ENCODE measurements around the gene FOXO4. TPM values are rescaled to one million over a fixed set of nuclear protein-coding genes. Genes with fewer than 3 reads are reported as not detected.
A peak's percentile ranks its signal among the peaks of the same experiment; 100 is the strongest.

The FOXO4 gene
- total and polyA plus RNA-seq, 2 experiments from 2014 or later, result 8.0 to 31.4 TPM

DNA sequence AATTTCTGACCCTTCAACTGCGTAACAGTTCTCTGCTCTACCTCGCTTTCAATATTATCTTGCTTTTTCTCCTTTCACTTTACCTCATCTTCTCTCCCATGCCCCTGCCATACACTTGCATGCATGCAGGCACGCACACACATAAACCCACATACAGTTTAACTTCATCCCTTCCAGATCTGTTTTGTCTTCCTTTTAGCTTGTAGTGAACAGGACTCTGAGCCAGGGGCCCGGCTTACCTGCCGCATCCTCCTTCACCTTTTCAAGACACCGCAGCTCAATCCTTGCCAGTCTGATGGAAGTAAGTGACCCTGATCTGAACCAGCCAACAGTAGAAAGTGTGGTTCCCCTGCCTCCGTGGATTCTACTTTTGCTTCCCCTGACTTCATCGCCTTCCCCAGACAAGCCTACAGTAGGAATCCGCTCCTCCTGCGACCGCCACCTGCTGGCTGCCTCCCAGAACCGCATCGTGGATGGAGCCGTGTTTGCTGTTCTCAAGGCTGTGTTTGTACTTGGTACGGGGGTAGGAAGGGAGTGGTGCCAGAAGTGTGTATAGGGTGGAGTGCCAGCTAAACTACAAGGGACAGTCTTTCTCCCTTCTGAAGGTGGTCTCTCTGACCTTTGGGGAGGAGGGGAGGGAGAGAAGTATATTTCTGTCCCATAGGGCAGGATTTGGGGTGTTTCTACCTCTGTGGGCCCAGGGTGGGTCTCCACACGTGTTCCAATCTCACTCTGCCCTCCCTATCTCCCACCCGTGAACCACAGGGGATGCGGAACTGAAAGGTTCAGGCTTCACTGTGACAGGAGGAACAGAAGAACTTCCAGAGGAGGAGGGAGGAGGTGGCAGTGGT lies 33.5 kb downstream of the FOXO4 start:
- H3K27ac ChIP-seq (ENCODE audit: low read depth), result no peak overlapping the region
- no peaks in the 10 kb centered on the region for H3K4me1 ChIP-seq (ENCODE audit: insufficient read depth)
- ATAC-seq (peak; percentile 93), DNase-seq (ENCODE audit: low spot score) (peak; percentile 64)
- no peaks in the 10 kb centered on the region for H3K9me3 Mint-ChIP-seq
- H3K4me2 ChIP-seq, result no peak overlapping the region
- H3F3A ChIP-seq (replicated peaks; ENCODE audit: low read depth), result no peaks in the 10 kb centered on the region
- no peaks in the 10 kb centered on the region for H3K27me3 ChIP-seq (ENCODE audit: insufficient read depth)
- H3K36me3 ChIP-seq (ENCODE audit: insufficient read depth), result 0 out of 2 replicates have a peak, but pooled peaks cover 4% of the 10 kb centered on the region
- H4K20me1 ChIP-seq (replicated peaks; ENCODE audit: insufficient read depth), result no peaks in the 10 kb centered on the region
- H3K4me3 Mint-ChIP-seq, result no peak overlapping the region
- no peaks in the 10 kb centered on the region for H3K79me2 ChIP-seq (replicated peaks; ENCODE audit: insufficient read depth)
- peaks cover 10% of the 10 kb centered on the region for H3K27me3 Mint-ChIP-seq (ENCODE audit: insufficient read depth, low read depth, poor library complexity)
- no peak overlapping the region for H2AFZ ChIP-seq
- no peak overlapping the region for H3K4me3 ChIP-seq
- H3K36me3 Mint-ChIP-seq (ENCODE audit: low read depth), result peaks cover 81% of the 10 kb centered on the region
- no peaks in the 10 kb centered on the region for H3K9me2 ChIP-seq (ENCODE audit: insufficient read depth)
- H3K4me1 Mint-ChIP-seq, result peaks cover 7% of the 10 kb centered on the region; the same call in 2 of the 3 replicates
- H3K27ac Mint-ChIP-seq, result no peak overlapping the region
- no peak for TF ChIP-seq CREB1 (CRISPR knock-in tag; IDR thresholded peaks at IDR 0.05; ENCODE audit: low read depth)
- TF ChIP-seq, protein P1, sequence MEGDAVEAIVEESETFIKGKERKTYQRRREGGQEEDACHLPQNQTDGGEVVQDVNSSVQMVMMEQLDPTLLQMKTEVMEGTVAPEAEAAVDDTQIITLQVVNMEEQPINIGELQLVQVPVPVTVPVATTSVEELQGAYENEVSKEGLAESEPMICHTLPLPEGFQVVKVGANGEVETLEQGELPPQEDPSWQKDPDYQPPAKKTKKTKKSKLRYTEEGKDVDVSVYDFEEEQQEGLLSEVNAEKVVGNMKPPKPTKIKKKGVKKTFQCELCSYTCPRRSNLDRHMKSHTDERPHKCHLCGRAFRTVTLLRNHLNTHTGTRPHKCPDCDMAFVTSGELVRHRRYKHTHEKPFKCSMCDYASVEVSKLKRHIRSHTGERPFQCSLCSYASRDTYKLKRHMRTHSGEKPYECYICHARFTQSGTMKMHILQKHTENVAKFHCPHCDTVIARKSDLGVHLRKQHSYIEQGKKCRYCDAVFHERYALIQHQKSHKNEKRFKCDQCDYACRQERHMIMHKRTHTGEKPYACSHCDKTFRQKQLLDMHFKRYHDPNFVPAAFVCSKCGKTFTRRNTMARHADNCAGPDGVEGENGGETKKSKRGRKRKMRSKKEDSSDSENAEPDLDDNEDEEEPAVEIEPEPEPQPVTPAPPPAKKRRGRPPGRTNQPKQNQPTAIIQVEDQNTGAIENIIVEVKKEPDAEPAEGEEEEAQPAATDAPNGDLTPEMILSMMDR (conservative IDR thresholded peaks at IDR 0.05; ENCODE audit: low read depth in 2 of 2), result peak; percentile 75 to 84

DNA sequence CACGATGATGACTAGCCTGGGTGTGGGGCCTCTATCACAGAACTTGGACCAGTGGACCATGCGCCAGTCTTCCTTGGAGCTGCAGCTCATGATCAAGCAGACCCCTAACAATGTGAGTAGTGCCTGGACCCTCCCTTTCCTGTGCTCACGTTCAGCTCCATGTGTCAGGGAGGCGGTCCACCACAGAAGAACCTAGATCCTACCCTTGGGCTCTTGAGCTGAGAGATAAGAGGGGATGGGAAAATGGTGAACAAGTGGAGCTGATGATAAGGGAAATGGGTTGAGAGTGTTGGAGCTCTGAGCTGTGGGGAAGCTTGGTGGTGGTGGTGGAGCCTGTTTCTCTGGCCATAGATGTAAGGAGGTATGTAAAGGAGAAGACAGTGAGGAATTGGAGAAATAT lies 35.9 kb downstream of the FOXO4 start:
- H3K36me3 Mint-ChIP-seq (ENCODE audit: low read depth), result peaks cover 87% of the 10 kb centered on the region
- TF ChIP-seq POLR2AphosphoS5 (IDR thresholded peaks at IDR 0.05; ENCODE audit: low read depth) (no peak), ZNF331 (CRISPR knock-in tag; IDR thresholded peaks at IDR 0.05; ENCODE audit: low read depth) (no peak), STAT1 (IDR thresholded peaks at IDR 0.05; ENCODE audit: unreplicated experiment) (no peak)
- H3K4me1 ChIP-seq (ENCODE audit: insufficient read depth), result no peaks in the 10 kb centered on the region
- peaks cover 10% of the 10 kb centered on the region for H3K27me3 Mint-ChIP-seq (ENCODE audit: insufficient read depth, low read depth, poor library complexity)
- no peaks in the 10 kb centered on the region for H3F3A ChIP-seq (replicated peaks; ENCODE audit: low read depth)
- no peak overlapping the region for H3K27ac ChIP-seq (ENCODE audit: low read depth)
- no peaks in the 10 kb centered on the region for H3K27me3 ChIP-seq (ENCODE audit: insufficient read depth)
- H3K4me3 Mint-ChIP-seq, result no peak overlapping the region
- no peak overlapping the region for H3K27ac Mint-ChIP-seq
- no peaks in the 10 kb centered on the region for H3K9me3 Mint-ChIP-seq
- H3K4me2 ChIP-seq, result no peak overlapping the region
- 0 out of 2 replicates have a peak, but pooled peaks cover 4% of the 10 kb centered on the region for H3K36me3 ChIP-seq (ENCODE audit: insufficient read depth)
- ATAC-seq (no peak), DNase-seq (ENCODE audit: low spot score) (no peak)
- no peaks in the 10 kb centered on the region for H3K9me2 ChIP-seq (ENCODE audit: insufficient read depth)
- H4K20me1 ChIP-seq (replicated peaks; ENCODE audit: insufficient read depth), result no peaks in the 10 kb centered on the region
- no peak overlapping the region for H3K4me3 ChIP-seq
- H3K4me1 Mint-ChIP-seq, result peaks cover 7% of the 10 kb centered on the region
- no peaks in the 10 kb centered on the region for H3K79me2 ChIP-seq (replicated peaks; ENCODE audit: insufficient read depth)
- no peak overlapping the region for H2AFZ ChIP-seq

DNA sequence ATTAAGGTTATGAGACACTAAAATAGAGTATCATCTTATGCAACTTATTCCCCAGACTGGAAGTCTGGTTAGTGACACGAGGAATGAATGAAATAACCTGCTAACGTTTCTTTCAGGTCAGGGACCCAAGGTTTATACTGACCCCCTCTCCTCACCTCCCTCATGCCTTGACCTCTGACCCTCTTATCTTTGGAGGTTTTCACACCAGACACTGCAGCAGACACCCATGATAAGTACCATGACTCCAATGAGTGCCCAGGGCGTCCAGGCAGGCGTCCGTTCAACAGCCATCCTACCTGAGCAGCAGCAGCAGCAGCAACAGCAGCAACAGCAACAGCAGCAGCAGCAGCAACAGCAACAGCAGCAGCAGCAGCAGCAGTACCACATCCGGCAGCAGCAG lies 44.8 kb downstream of the FOXO4 start:
- H3K36me3 ChIP-seq (ENCODE audit: insufficient read depth), result no peaks in the 10 kb centered on the region
- Mint-ChIP-seq H3K36me3 (ENCODE audit: low read depth) (peaks cover 51% of the 10 kb centered on the region), H3K9me3 (no peaks in the 10 kb centered on the region), H3K4me3 (no peak overlapping the region), H3K27ac (no peak overlapping the region), H3K4me1 (peaks cover 6% of the 10 kb centered on the region), H3K27me3 (ENCODE audit: insufficient read depth, low read depth, poor library complexity) (peaks cover 3% of the 10 kb centered on the region)
- H3K27ac ChIP-seq (ENCODE audit: low read depth), result no peak overlapping the region
- DNase-seq (ENCODE audit: low spot score) (no peak), ATAC-seq (no peak)
- no peaks in the 10 kb centered on the region for H3K9me2 ChIP-seq (ENCODE audit: insufficient read depth)
- no peaks in the 10 kb centered on the region for H4K20me1 ChIP-seq (replicated peaks; ENCODE audit: insufficient read depth)
- no peak overlapping the region for H3K4me3 ChIP-seq
- H3F3A ChIP-seq (replicated peaks; ENCODE audit: low read depth), result no peaks in the 10 kb centered on the region
- H2AFZ ChIP-seq, result no peak overlapping the region
- no peaks in the 10 kb centered on the region for H3K27me3 ChIP-seq (ENCODE audit: insufficient read depth)
- no peaks in the 10 kb centered on the region for H3K4me1 ChIP-seq (ENCODE audit: insufficient read depth)
- H3K4me2 ChIP-seq, result no peak overlapping the region
- no peaks in the 10 kb centered on the region for H3K79me2 ChIP-seq (replicated peaks; ENCODE audit: insufficient read depth)
- TF ChIP-seq, protein P1 (conservative IDR thresholded peaks at IDR 0.05; ENCODE audit: low read depth in 2 of 2), result no peak
- TF ChIP-seq JUNB (IDR thresholded peaks at IDR 0.05; ENCODE audit: unreplicated experiment) (no peak), ETS1 (IDR thresholded peaks at IDR 0.05) (no peak), REST (IDR thresholded peaks at IDR 0.05; ENCODE audit: unreplicated experiment) (no peak), STAT1 (IDR thresholded peaks at IDR 0.05; ENCODE audit: unreplicated experiment) (no peak), CREB1 (CRISPR knock-in tag; IDR thresholded peaks at IDR 0.05; ENCODE audit: low read depth) (no peak), EZH2phosphoT487 (IDR thresholded peaks at IDR 0.05; ENCODE audit: unreplicated experiment) (no peak)

Data from GM23338 (cell line).